Activated CD4-positive, alpha-beta memory T cell treated with anti-CD3 and anti-CD28 coated beads, Interleukin-2, amount 10 ng/mL, durations not matched to agents 7 days and 5 days (primary cell): Measurements from ENCODE around the gene UBASH3B. TPM values are rescaled to one million over a fixed set of nuclear protein-coding genes. Genes with fewer than 3 reads are reported as not detected.

ENCODE experiments used
- CTCF ChIA-PET: fragments of 350-600 bp; sonication (Branson Sonifier 250); formaldehyde crosslinking; loops from one replicate; lab custom pipeline; 2021; ENCODE audit warnings: antibody characterized with exemption, inconsistent platforms; lab: Charles Lee
- POLR2A ChIA-PET: fragments of 350-600 bp; sonication (Branson Sonifier 250); formaldehyde crosslinking; loops from one replicate; lab custom pipeline; 2021; ENCODE audit warnings: antibody characterized with exemption; lab: Charles Lee
- DNase-seq: peaks from one replicate; pipeline ENCODE4 v3.0.0-alpha.2; 2020
- H3K27ac Mint-ChIP-seq: one replicate; pipeline ENCODE4 v1.8.0; 2021; ENCODE audit warnings: mild to moderate bottlenecking, mixed read lengths
- H3K27me3 Mint-ChIP-seq: one replicate; pipeline ENCODE4 v1.8.0; 2021; ENCODE audit warnings: mixed read lengths
- H3K36me3 Mint-ChIP-seq: one replicate; pipeline ENCODE4 v1.8.0; 2021; ENCODE audit warnings: low read depth, mixed read lengths
- H3K4me1 Mint-ChIP-seq: one replicate; pipeline ENCODE4 v1.8.0; 2021; ENCODE audit warnings: mixed read lengths
- H3K4me3 Mint-ChIP-seq: one replicate; pipeline ENCODE4 v1.8.0; 2021; ENCODE audit warnings: mild to moderate bottlenecking, mixed read lengths
- H3K9me3 Mint-ChIP-seq: one replicate; pipeline ENCODE4 v1.8.0; 2021; ENCODE audit warnings: mixed read lengths
- total RNA-seq, 2 experiments: library from RNA; stranded (reverse); gene quantifications; one replicate each; pipeline ENCODE4 v1.2.3, GENCODE V29; 2021

UBASH3B gene
- total RNA-seq, 2 experiments from 2014 or later = 18.4 to 20.9 TPM

- no peaks in the 10 kb centered on the region for H3K27me3 Mint-ChIP-seq
- no peaks in the 10 kb centered on the region for H3K9me3 Mint-ChIP-seq
- DNase-seq = no peak
- ChIA-PET POLR2A (no interaction called here), CTCF (interaction anchor here (2.2 to 6.6 kb wide), 2 partner anchors 54 to 55 kb away, joined by 8 to 109 read pairs; no protein-coding TSS in a partner anchor)
- peaks cover 4% of the 10 kb centered on the region for H3K4me1 Mint-ChIP-seq
- peaks cover 7% of the 10 kb centered on the region for H3K36me3 Mint-ChIP-seq
- no peak overlapping the region for H3K27ac Mint-ChIP-seq
- H3K4me3 Mint-ChIP-seq = no peak overlapping the region
These were observed 144.0 kb downstream of the UBASH3B start for GRCh38 chr11:122799406-122800105.

GRCh38 chr11:122802876-122803275, 147.4 kb downstream of the UBASH3B start:
- Mint-ChIP-seq H3K27ac (no peak overlapping the region), H3K4me1 (peaks cover 8% of the 10 kb centered on the region), H3K36me3 (no peaks in the 10 kb centered on the region), H3K4me3 (no peak overlapping the region), H3K9me3 (no peaks in the 10 kb centered on the region), H3K27me3 (no peaks in the 10 kb centered on the region)
- no peak for DNase-seq
- CTCF ChIA-PET = no interaction called here
- POLR2A ChIA-PET = no interaction called here

DNA sequence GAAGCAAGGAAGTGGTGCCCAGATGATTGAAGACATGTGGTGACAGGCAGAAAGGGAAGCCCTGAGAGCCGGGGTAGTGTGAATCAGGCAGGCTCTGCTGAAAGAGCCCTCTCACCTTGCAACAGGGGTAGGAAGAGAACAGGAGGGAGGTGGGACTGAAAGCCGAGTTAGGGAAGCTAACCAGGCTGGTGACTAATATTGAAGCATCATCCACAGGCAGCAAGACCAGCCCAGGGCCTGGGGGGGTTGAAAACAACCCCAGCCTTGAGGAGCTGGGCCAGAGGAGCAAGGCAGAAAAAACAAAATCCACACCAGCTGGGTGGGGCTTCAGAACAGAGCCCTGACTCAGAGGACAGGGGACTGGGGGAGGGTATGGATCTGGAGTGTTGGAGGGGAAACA, 147.8 kb downstream of the UBASH3B start:
- H3K36me3 Mint-ChIP-seq = no peaks in the 10 kb centered on the region
- H3K27me3 Mint-ChIP-seq = no peaks in the 10 kb centered on the region
- no peak overlapping the region for H3K27ac Mint-ChIP-seq
- DNase-seq = no peak
- H3K4me1 Mint-ChIP-seq = peaks cover 12% of the 10 kb centered on the region
- H3K4me3 Mint-ChIP-seq = no peak overlapping the region
- H3K9me3 Mint-ChIP-seq = no peaks in the 10 kb centered on the region
- CTCF ChIA-PET = no interaction called here
- POLR2A ChIA-PET = no interaction called here

DNA sequence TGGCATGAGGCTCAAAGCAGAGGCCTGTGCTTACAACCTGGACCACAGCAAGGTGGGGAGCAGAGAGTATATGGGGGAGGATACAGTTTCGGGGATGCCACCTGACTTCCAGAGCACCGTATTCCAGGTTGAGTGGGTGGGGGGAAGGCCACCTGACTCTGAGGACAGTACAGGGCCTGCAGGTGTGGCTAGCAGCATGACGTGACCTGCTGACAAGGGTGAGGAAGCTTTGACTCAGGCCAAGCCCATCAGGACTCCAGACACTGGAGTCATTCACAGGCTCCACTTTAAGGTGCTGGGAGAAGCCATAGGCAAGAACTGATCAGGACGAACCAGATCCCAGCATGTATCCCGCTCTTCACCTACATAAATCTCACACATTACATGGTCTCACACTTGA, 148.2 kb downstream of the UBASH3B start:
- ChIA-PET POLR2A (no interaction called here), CTCF (interaction anchor here (4.6 kb wide), 1 partner anchor 8 kb away, joined by 27 read pairs; no protein-coding TSS in a partner anchor)
- H3K27ac Mint-ChIP-seq = no peak overlapping the region
- H3K36me3 Mint-ChIP-seq = no peaks in the 10 kb centered on the region
- no peaks in the 10 kb centered on the region for H3K27me3 Mint-ChIP-seq
- no peaks in the 10 kb centered on the region for H3K9me3 Mint-ChIP-seq
- no peak for DNase-seq
- H3K4me3 Mint-ChIP-seq = no peak overlapping the region
- peaks cover 16% of the 10 kb centered on the region for H3K4me1 Mint-ChIP-seq

GRCh38 chr11:122804161-122804560, 148.6 kb downstream of the UBASH3B start:
- Mint-ChIP-seq H3K27ac (no peak overlapping the region), H3K36me3 (no peaks in the 10 kb centered on the region), H3K4me3 (no peak overlapping the region), H3K4me1 (peaks cover 17% of the 10 kb centered on the region), H3K9me3 (no peaks in the 10 kb centered on the region), H3K27me3 (no peaks in the 10 kb centered on the region)
- POLR2A ChIA-PET = no interaction called here
- CTCF ChIA-PET = interaction anchor here (4.6 kb wide), 1 partner anchor 8 kb away, joined by 27 read pairs; no protein-coding TSS in a partner anchor
- DNase-seq = no peak

DNA sequence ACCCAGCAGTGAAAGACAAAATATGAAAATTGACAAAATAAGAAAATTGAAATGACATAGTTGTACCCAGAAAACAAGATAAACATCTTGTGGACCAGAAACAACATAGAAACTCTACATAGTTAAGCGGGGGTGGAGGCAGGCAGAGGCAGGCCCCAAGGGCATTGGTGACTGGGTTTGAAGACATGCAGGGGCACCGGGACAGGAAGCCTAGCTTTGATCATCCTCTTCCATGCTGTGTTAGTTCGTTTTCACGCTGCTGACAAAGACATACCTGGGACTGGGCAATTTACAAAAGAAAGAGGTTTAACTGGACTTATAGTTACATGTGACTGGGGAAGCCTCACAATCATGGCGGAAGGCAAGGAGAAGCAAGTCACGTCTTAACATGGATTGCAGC, 149.3 kb downstream of the UBASH3B start:
- Mint-ChIP-seq H3K27ac (no peak overlapping the region), H3K9me3 (no peaks in the 10 kb centered on the region), H3K4me3 (no peak overlapping the region), H3K36me3 (no peaks in the 10 kb centered on the region), H3K27me3 (no peaks in the 10 kb centered on the region), H3K4me1 (peaks cover 17% of the 10 kb centered on the region)
- POLR2A ChIA-PET = no interaction called here
- CTCF ChIA-PET = interaction anchor here (4.6 kb wide), 1 partner anchor 9 kb away, joined by 27 read pairs; no protein-coding TSS in a partner anchor
- DNase-seq = no peak

GRCh38 chr11:122807731-122808477, 152.4 kb downstream of the UBASH3B start:
- no peaks in the 10 kb centered on the region for H3K27me3 Mint-ChIP-seq
- H3K9me3 Mint-ChIP-seq = no peaks in the 10 kb centered on the region
- no peak overlapping the region for H3K27ac Mint-ChIP-seq
- POLR2A ChIA-PET = no interaction called here
- CTCF ChIA-PET = interaction anchor here (0.9 to 4.6 kb wide), 4 partner anchors 12 to 227 kb away, joined by 3 to 27 read pairs (median 9); no protein-coding TSS in a partner anchor
- no peak overlapping the region for H3K4me3 Mint-ChIP-seq
- no peaks in the 10 kb centered on the region for H3K36me3 Mint-ChIP-seq
- H3K4me1 Mint-ChIP-seq = peaks cover 14% of the 10 kb centered on the region
- no peak for DNase-seq

DNA sequence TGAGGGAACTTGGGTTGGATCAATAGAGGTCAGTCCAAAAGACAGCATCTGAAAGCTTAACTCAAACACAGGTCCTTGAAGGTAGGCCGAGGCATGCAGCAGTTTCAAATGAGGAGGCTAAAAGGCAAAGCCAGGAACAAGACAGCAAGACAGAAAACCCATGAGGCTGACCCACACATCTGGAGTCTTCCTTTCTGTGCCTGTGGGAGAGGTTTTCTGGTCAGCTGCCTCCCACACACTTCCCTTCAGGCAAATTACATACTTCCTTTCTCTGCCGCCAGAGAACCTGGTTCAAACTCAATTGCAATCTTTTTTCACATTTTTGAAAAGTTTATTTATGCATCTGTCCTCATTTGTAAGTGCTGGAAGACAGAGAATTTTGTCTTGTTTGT, 153.0 kb downstream of the UBASH3B start:
- DNase-seq = no peak
- Mint-ChIP-seq H3K27me3 (no peaks in the 10 kb centered on the region), H3K9me3 (no peaks in the 10 kb centered on the region), H3K4me1 (peaks cover 13% of the 10 kb centered on the region), H3K36me3 (no peaks in the 10 kb centered on the region), H3K4me3 (no peak overlapping the region), H3K27ac (no peak overlapping the region)
- ChIA-PET POLR2A (no interaction called here), CTCF (interaction anchor here (1.1 to 4.6 kb wide), 4 partner anchors 12 to 228 kb away, joined by 4 to 27 read pairs (median 10); no protein-coding TSS in a partner anchor)

GRCh38 chr11:122809866-122810265, 154.3 kb downstream of the UBASH3B start:
- Mint-ChIP-seq H3K4me1 (peaks cover 11% of the 10 kb centered on the region), H3K27me3 (no peaks in the 10 kb centered on the region), H3K4me3 (no peak overlapping the region), H3K27ac (no peak overlapping the region), H3K36me3 (no peaks in the 10 kb centered on the region), H3K9me3 (no peaks in the 10 kb centered on the region)
- no peak for DNase-seq
- ChIA-PET POLR2A (no interaction called here), CTCF (interaction anchor here (0.8 to 2.8 kb wide), 3 partner anchors 14 to 46 kb away, joined by 3 to 14 read pairs (median 5); no protein-coding TSS in a partner anchor)

DNA sequence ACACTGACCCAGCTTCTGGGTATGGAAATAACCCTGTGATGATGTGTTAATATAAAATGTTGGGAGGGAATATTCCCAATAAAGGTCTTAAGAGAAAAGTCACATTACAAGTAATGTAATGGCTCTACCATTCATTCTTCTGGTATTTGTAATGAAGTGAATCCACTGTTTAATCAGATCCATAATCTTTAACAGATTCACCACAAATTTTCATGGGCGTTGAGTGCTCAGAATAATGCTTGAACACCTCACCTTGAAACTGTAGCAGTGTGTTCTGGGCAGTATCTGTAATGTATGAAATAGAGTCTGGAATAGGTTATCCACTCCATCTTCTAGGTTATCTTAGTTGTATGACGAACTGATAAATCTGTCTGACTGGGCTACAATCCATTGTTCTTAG, 156.2 kb downstream of the UBASH3B start:
- Mint-ChIP-seq H3K9me3 (no peaks in the 10 kb centered on the region), H3K4me1 (peaks cover 10% of the 10 kb centered on the region), H3K27me3 (no peaks in the 10 kb centered on the region), H3K27ac (no peak overlapping the region), H3K36me3 (no peaks in the 10 kb centered on the region), H3K4me3 (no peak overlapping the region)
- no peak for DNase-seq
- CTCF ChIA-PET = no interaction called here
- POLR2A ChIA-PET = no interaction called here

DNA sequence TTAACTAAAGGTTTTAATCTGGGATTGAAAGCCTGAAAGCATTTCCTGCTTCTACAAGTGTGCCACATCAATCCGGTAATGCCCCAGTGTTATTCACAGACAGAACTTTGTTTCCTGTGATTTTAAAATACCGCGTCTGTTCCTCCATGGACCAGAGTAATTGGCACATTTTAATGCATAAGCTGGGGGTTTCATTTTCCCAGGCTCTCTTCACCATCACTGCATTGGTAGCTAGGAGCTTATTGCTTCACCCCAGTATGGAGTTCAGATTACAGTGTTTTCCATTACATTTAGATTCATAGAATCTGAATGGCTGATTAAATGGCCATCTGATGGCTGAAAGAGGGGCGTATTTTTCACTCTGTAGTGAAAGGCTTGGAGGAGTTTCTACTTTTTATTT, 157.1 kb downstream of the UBASH3B start:
- H3K4me3 Mint-ChIP-seq = no peak overlapping the region
- H3K4me1 Mint-ChIP-seq = peaks cover 10% of the 10 kb centered on the region
- DNase-seq = no peak
- H3K36me3 Mint-ChIP-seq = no peaks in the 10 kb centered on the region
- ChIA-PET POLR2A (no interaction called here), CTCF (interaction anchor here (0.6 to 3.0 kb wide), 4 partner anchors 16 to 204 kb away, joined by 4 to 21 read pairs (median 5); no protein-coding TSS in a partner anchor)
- no peaks in the 10 kb centered on the region for H3K9me3 Mint-ChIP-seq
- H3K27me3 Mint-ChIP-seq = no peaks in the 10 kb centered on the region
- H3K27ac Mint-ChIP-seq = no peak overlapping the region

- Mint-ChIP-seq H3K4me1 (peaks cover 5% of the 10 kb centered on the region), H3K9me3 (no peaks in the 10 kb centered on the region), H3K36me3 (no peaks in the 10 kb centered on the region), H3K4me3 (no peak overlapping the region), H3K27ac (no peak overlapping the region), H3K27me3 (no peaks in the 10 kb centered on the region)
- POLR2A ChIA-PET = no interaction called here
- DNase-seq = no peak
- CTCF ChIA-PET = interaction anchor here (0.6 to 3.0 kb wide), 4 partner anchors 17 to 205 kb away, joined by 4 to 21 read pairs (median 5); no protein-coding TSS in a partner anchor
These were observed 157.8 kb downstream of the UBASH3B start for GRCh38 chr11:122813176-122813893.
